ENCODE measurements around the gene ZFP42. TPM values are rescaled to one million over a fixed set of nuclear protein-coding genes. Genes with fewer than 3 reads are reported as not detected.
"Not testable (repeated sequence)": the region's sequence is repeated elsewhere in the genome, so short reads cannot be mapped to it uniquely, and the experiment has no call there.

The ZFP42 gene
- total RNA-seq, 4 donors from 2014 or later, result not detected

DNA sequence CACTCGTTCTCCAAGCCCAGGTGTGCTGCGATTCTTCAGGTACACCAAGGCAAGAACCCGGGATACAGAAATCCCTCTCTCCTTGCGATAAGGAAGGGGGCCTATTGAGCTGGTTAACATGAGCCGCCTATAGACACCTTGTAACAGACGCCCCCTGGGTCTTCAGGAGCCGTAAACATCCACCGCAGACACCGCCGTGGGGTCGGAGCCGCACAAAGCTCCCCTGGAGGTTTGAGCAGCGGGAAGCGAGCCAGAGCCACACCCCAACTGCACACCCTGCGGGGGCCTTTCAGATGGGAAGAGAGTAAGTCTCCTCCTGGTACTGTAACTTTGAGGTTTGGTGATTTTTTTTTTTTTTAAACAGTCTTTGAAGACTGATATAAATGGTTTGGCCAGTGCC lies 46.6 kb downstream of the ZFP42 start:
- Histone ChIP-seq H3K4me3 (no peak overlapping the region), H3K9me3 (no peaks in the 10 kb centered on the region), H3K27me3 (no peaks in the 10 kb centered on the region), H3K27ac (no peak overlapping the region), H3K36me3 (no peaks in the 10 kb centered on the region), H3K4me1 (no peaks in the 10 kb centered on the region)
- no peak for DNase-seq
- intact Hi-C loops (cut with DNase I), result no loop called here
- WGBS, 2 donors, result 56 to 78% methylated on average over 3 to 15 of the region's 15 CpGs
- no peak for TF ChIP-seq CTCF (IDR thresholded peaks at IDR 0.05)
- no peak for TF ChIP-seq POLR2A (IDR thresholded peaks at IDR 0.05)

DNA sequence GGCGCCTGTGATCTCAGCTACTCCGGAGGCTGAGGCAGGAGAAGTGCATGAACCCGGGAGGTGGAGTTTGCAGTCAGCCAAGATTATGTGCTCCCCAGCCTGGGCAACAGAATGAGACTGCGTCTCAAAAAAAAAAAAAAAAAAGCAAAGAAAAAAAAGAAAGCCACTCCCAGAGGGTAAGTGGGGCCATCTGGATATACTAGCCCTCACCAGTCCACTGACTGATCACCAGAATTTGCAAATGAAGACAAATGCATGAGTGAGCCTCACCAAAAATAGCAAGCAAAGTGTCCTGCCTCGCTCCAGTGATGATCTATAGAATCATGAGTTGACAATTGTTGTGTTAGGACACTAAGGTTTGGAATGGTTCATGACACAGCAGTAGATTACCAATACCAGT lies 47.6 kb downstream of the ZFP42 start:
- Histone ChIP-seq H3K4me3 (no peak overlapping the region), H3K9me3 (no peaks in the 10 kb centered on the region), H3K27me3 (no peaks in the 10 kb centered on the region), H3K27ac (no peak overlapping the region), H3K36me3 (no peaks in the 10 kb centered on the region), H3K4me1 (no peaks in the 10 kb centered on the region)
- WGBS, 2 donors, result 76 to 95% methylated on average over 3 to 5 of the region's 5 CpGs
- intact Hi-C loops (cut with DNase I), result no loop called here
- TF ChIP-seq CTCF (IDR thresholded peaks at IDR 0.05) (no peak), POLR2A (IDR thresholded peaks at IDR 0.05) (no peak)
- DNase-seq, result no peak

GRCh38 chr4:188045461-188045860 lies 49.9 kb downstream of the ZFP42 start:
- intact Hi-C loops (cut with DNase I); H3K4me3 ChIP-seq; H3K4me1 ChIP-seq; H3K27me3 ChIP-seq; H3K27ac ChIP-seq; DNase-seq; H3K9me3 ChIP-seq; H3K36me3 ChIP-seq: not testable (repeated sequence)
- WGBS, 2 donors, result 83 to 90% methylated on average over 8 to 10 of the region's 10 CpGs

DNA sequence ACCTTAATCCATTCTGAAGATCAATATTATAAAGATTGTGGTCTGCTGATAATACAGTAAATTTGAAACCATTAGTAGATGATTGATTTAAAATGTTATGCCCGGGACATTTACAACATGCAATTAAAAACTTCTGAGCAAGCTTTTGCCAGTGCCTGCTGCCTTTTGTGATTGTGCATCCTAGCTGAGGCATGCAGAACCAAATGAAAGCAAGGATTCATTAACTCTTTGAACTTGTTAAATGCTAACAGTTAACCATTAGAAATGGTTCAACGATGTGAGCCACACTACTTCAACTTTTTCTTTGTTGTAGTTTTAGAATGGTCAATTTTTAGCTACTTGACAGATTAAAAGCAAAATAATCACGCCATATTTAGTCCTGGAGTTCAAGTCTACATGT lies 51.1 kb downstream of the ZFP42 start:
- DNase-seq, result no peak
- Histone ChIP-seq H3K4me3 (no peak overlapping the region), H3K27ac (no peak overlapping the region), H3K27me3 (no peaks in the 10 kb centered on the region), H3K36me3 (no peaks in the 10 kb centered on the region), H3K9me3 (no peaks in the 10 kb centered on the region), H3K4me1 (no peaks in the 10 kb centered on the region)
- intact Hi-C loops (cut with DNase I), result no loop called here
- WGBS, 2 donors, result 40 to 55% methylated on average over 3 of the region's 3 CpGs
- no peak for TF ChIP-seq POLR2A (IDR thresholded peaks at IDR 0.05)
- TF ChIP-seq CTCF (IDR thresholded peaks at IDR 0.05), result no peak

DNA sequence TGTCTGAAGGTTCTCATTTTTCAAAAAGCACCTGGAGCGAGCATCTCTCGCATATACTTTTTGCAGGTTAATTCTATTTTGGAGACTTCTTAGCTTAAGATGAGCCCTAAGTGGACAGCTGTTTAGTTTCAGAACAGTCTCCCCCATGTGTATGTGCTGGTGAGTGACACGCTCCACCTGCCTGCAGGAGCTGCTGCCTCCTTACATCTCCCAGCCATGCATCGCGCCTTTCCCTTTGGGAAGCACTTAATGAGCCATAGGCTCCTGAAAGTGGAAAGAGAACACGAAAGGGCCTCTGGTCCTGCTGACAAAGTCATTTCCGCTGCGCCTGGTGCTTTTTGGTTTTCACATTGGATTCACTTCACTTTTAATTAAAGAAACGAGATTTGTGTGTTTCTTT lies 57.7 kb downstream of the ZFP42 start:
- no peak overlapping the region for H3K27ac ChIP-seq
- no peak overlapping the region for H3K4me3 ChIP-seq
- intact Hi-C loops (cut with DNase I), result no loop called here
- no peaks in the 10 kb centered on the region for H3K36me3 ChIP-seq
- DNase-seq, result no peak
- H3K9me3 ChIP-seq, result no peaks in the 10 kb centered on the region
- 78 to 79% methylated on average over 9 of the region's 9 CpGs for WGBS, 2 donors
- no peaks in the 10 kb centered on the region for H3K4me1 ChIP-seq
- no peaks in the 10 kb centered on the region for H3K27me3 ChIP-seq
- TF ChIP-seq POLR2A (IDR thresholded peaks at IDR 0.05) (no peak), CTCF (IDR thresholded peaks at IDR 0.05) (no peak)

Other genes with a start within 250 kb of the ZFP42 start
- not detected for gene TRIML2, start 113.8 kb downstream of the ZFP42 start, total RNA-seq
- gene TRIML1, start 143.7 kb downstream of the ZFP42 start, total RNA-seq, result not detected

All from esophagus squamous epithelium (tissue), 5 donors.